HepG2 (cell line): Measurements from ENCODE around the gene APEX1. TPM values are rescaled to one million over a fixed set of nuclear protein-coding genes. Genes with fewer than 3 reads are reported as not detected.

Source experiments
- CENPX ChIP-seq: sonication (generic); formaldehyde crosslinking; IDR thresholded peaks from 2 replicates; pipeline ENCODE4 v1.9.0; 2021; ENCODE audit warnings: mild to moderate bottlenecking, missing genetic modification reagents, moderate library complexity
- FOSL2 ChIP-seq: sonication (generic); formaldehyde crosslinking; IDR thresholded peaks from 2 replicates; pipeline ENCODE4 v1.4.0; 2020; ENCODE audit warnings: missing genetic modification reagents
- HOXA5 ChIP-seq: sonication (generic); formaldehyde crosslinking; IDR thresholded peaks from 2 replicates; pipeline ENCODE4 v1.4.0; 2020; ENCODE audit warnings: missing genetic modification reagents
- KDM5A ChIP-seq: fragments of 200-600 bp; sonication (generic); IDR thresholded peaks from 2 replicates; pipeline ENCODE4 v1.7.0; 2018; ENCODE audit warnings: antibody characterized with exemption, mild to moderate bottlenecking, low read length, borderline replicate concordance
- PBX3 ChIP-seq: sonication (generic); formaldehyde crosslinking; IDR thresholded peaks from 2 replicates; pipeline ENCODE4 v1.8.1; 2023; ENCODE audit warnings: missing genetic modification reagents, inconsistent platforms, borderline replicate concordance
- SMYD3 ChIP-seq: sonication (generic); formaldehyde crosslinking; IDR thresholded peaks from 2 replicates; pipeline ENCODE4 v1.8.1; 2023; ENCODE audit warnings: mild to moderate bottlenecking, missing genetic modification reagents
- SOX5 ChIP-seq: IDR thresholded peaks from 2 replicates; pipeline ENCODE4 v1.6.1; 2016; ENCODE audit warnings: borderline replicate concordance
- SP1 ChIP-seq, 2 experiments: fragments of 450-650 bp in 1 of 2; sonication (generic) in 1 of 2; formaldehyde crosslinking in 1 of 2; IDR thresholded peaks; 2 replicates each; pipeline versions ENCODE4 v1.4.0 to v1.6.1; 2016 to 2020; ENCODE audit warnings: missing genetic modification reagents in 1 of 2
- SP5 ChIP-seq: IDR thresholded peaks from 2 replicates; pipeline ENCODE4 v1.6.1; 2016; ENCODE audit warnings: low read depth, borderline replicate concordance
- TCF12 ChIP-seq, 2 experiments: fragments of 450-650 bp in 1 of 2; sonication (generic) in 1 of 2; formaldehyde crosslinking in 1 of 2; IDR thresholded peaks; 2 replicates each; pipeline versions ENCODE4 v1.6.1 to v1.8.0; 2017 to 2022; ENCODE audit warnings: antibody characterized with exemption in 1 of 2, mild to moderate bottlenecking in 1 of 2, missing genetic modification reagents in 1 of 2, moderate library complexity in 1 of 2
- TOE1 ChIP-seq: sonication (generic); formaldehyde crosslinking; IDR thresholded peaks from 2 replicates; pipeline ENCODE4 v1.4.0; 2020; ENCODE audit warnings: mild to moderate bottlenecking, missing genetic modification reagents
- ZNF225 ChIP-seq: sonication (generic); formaldehyde crosslinking; IDR thresholded peaks from 2 replicates; pipeline ENCODE4 v1.4.0; 2020; ENCODE audit warnings: mild to moderate bottlenecking, missing genetic modification reagents
- ZNF318 ChIP-seq: sonication (generic); formaldehyde crosslinking; IDR thresholded peaks from 2 replicates; pipeline ENCODE4 v1.4.0; 2020; ENCODE audit warnings: mild to moderate bottlenecking, missing genetic modification reagents
- ZNF33B ChIP-seq: sonication (generic); formaldehyde crosslinking; IDR thresholded peaks from 2 replicates; pipeline ENCODE4 v1.5.1; 2020; ENCODE audit warnings: mild to moderate bottlenecking, missing genetic modification reagents
- ZNF383 ChIP-seq: sonication (generic); formaldehyde crosslinking; IDR thresholded peaks from 2 replicates; pipeline ENCODE4 v1.4.0; 2020; ENCODE audit warnings: missing genetic modification reagents, mild to moderate bottlenecking, borderline replicate concordance
- ZNF761 ChIP-seq: sonication (generic); formaldehyde crosslinking; conservative IDR thresholded peaks from 2 replicates; pipeline ENCODE4 v1.4.0; 2020; ENCODE audit warnings: mild to moderate bottlenecking, missing genetic modification reagents
- ZNF766 ChIP-seq: sonication (generic); formaldehyde crosslinking; IDR thresholded peaks from 2 replicates; pipeline ENCODE4 v1.5.0; 2020; ENCODE audit warnings: missing genetic modification reagents, borderline replicate concordance
- ZNF83 ChIP-seq: sonication (generic); formaldehyde crosslinking; IDR thresholded peaks from 2 replicates; pipeline ENCODE4 v1.4.0; 2020; ENCODE audit warnings: missing genetic modification reagents, mild to moderate bottlenecking, borderline replicate concordance
- polyA plus RNA-seq, 8 experiments: library from polyadenylated mRNA; depleted of rRNA in 3 of 8; stranded (reverse) in 7 of 8; unstranded in 1 of 8; fragments of >200 nt; fragmentation: Illumina TruSeq in 4 of 8; extraction: Trizol in 4 of 8; gene quantifications; 2 replicates each; pipeline versions ENCODE4 v1.2.1 to v1.2.3, GENCODE V29; 2011 to 2016; ENCODE audit warnings: low read depth in 4 of 8, missing spikeins in 1 of 8, mixed read lengths in 1 of 8; ENCODE audit not compliant: insufficient read depth in 1 of 8
- total RNA-seq, 5 experiments: library from RNA; depleted of rRNA; stranded (reverse); fragments of >200 nt; fragmentation: Illumina TruSeq; extraction: Trizol; gene quantifications; 2 replicates each; pipeline ENCODE4 v1.2.3, GENCODE V29; 2016; ENCODE audit warnings: low read depth in 1 of 5

APEX1 gene
- total and polyA plus RNA-seq, 2 of the 13 experiments (the other 11 are each of a cell fraction or from before 2014, with no cell fraction given), result 171 to 405 TPM

GRCh38 chr14:20454516-20455354 lies at the start of gene APEX1, which contains the start of gene OSGEP (continued):
- TF ChIP-seq CENPX (CRISPR knock-in tag), result no peak
- 0 out of 2 replicates have a peak, but pooled peaks have one; percentile 68 for TF ChIP-seq ZNF766 (CRISPR knock-in tag)
- no peak; the same call in 1 of the 2 replicates for TF ChIP-seq ZNF225 (CRISPR knock-in tag)
- TF ChIP-seq ZNF33B (CRISPR knock-in tag), result no peak; the same call in none of the 2 replicates
- peak; percentile 93 for TF ChIP-seq ZNF383
- TF ChIP-seq TOE1 (CRISPR knock-in tag), result no peak; the same call in none of the 2 replicates
- TF ChIP-seq SOX5 (CRISPR knock-in tag), result 0 out of 2 replicates have a peak, but pooled peaks have one; percentile 41
- peak; percentile 60 for TF ChIP-seq HOXA5 (CRISPR knock-in tag)
- TF ChIP-seq TCF12 (IDR thresholded peaks at IDR 0.05), result no peak
- no peak for TF ChIP-seq TCF12 (CRISPR knock-in tag; IDR thresholded peaks at IDR 0.05)
- TF ChIP-seq ZNF83 (CRISPR knock-in tag), result no peak
- no peak; the same call in 1 of the 2 replicates for TF ChIP-seq FOSL2
- peak; percentile 10; the same call in 1 of the 2 replicates for TF ChIP-seq SP5 (CRISPR knock-in tag)
- no peak for TF ChIP-seq ZNF318
- peak; percentile 95 for TF ChIP-seq SMYD3 (CRISPR knock-in tag)
- no peak for TF ChIP-seq SP1 (IDR thresholded peaks at IDR 0.05)
- TF ChIP-seq SP1 (CRISPR knock-in tag; IDR thresholded peaks at IDR 0.05), result no peak; the same call in 1 of the 2 replicates
- TF ChIP-seq KDM5A, result peak; percentile 93
- peak; percentile 73; the same call in 1 of the 2 replicates for TF ChIP-seq PBX3 (CRISPR knock-in tag)
- peak; percentile 69; the same call in 1 of the 2 replicates for TF ChIP-seq ZNF761
